BE2C (cell line): ENCODE results near the gene SPACA4.

Experiments
- DNase-seq: peaks from one replicate; pipeline ENCODE4 v3.0.0-alpha.2; 2020
- H3K27me3 ChIP-seq: fragments of 250-450 bp; sonication (Bioruptor Pico); 2 replicates; pipeline ENCODE4 v1.5.1; 2020; ENCODE audit warnings: mild to moderate bottlenecking
- H3K36me3 ChIP-seq: fragments of 250-450 bp; sonication (Bioruptor Pico); 2 replicates; pipeline ENCODE4 v1.5.1; 2020; ENCODE audit warnings: mild to moderate bottlenecking
- H3K4me1 ChIP-seq: fragments of 250-450 bp; sonication (Bioruptor Pico); 2 replicates; pipeline ENCODE4 v1.5.1; 2020
- H3K4me3 ChIP-seq: 2 replicates; pipeline ENCODE4 v1.5.1; 2011; ENCODE audit warnings: low read depth, low read length
- H3K9me3 ChIP-seq: fragments of 250-450 bp; sonication (Bioruptor Pico); 2 replicates; pipeline ENCODE4 v1.5.1; 2020
- CTCF ChIP-seq: IDR thresholded peaks from 2 replicates; pipeline ENCODE4 v1.5.1; 2012; ENCODE audit warnings: mild to moderate bottlenecking, low read depth, low read length

SPACA4 gene

GRCh38 chr19:48627201-48627864 lies 20.8 kb downstream of the SPACA4 start:
- Histone ChIP-seq H3K4me1 (peaks cover 4% of the 10 kb centered on the region), H3K36me3 (no peaks in the 10 kb centered on the region), H3K27me3 (no peaks in the 10 kb centered on the region), H3K4me3 (no peak overlapping the region), H3K9me3 (no peaks in the 10 kb centered on the region)
- no peak for TF ChIP-seq CTCF
- no peak for DNase-seq

- no peak overlapping the region for H3K4me3 ChIP-seq
- no peaks in the 10 kb centered on the region for H3K36me3 ChIP-seq
Measured at GRCh38 chr19:48627865-48628314, 21.3 kb downstream of the SPACA4 start.

GRCh38 chr19:48628486-48629296 lies 22.1 kb downstream of the SPACA4 start:
- peaks cover 8% of the 10 kb centered on the region for H3K4me1 ChIP-seq
- no peaks in the 10 kb centered on the region for H3K36me3 ChIP-seq
- TF ChIP-seq CTCF = no peak

More at GRCh38 chr19:48627865-48628314, 21.3 kb downstream of the SPACA4 start:
- DNase-seq = no peak
- TF ChIP-seq CTCF = no peak
- H3K4me1 ChIP-seq = peaks cover 4% of the 10 kb centered on the region
- no peaks in the 10 kb centered on the region for H3K9me3 ChIP-seq
- H3K27me3 ChIP-seq = no peaks in the 10 kb centered on the region

GRCh38 chr19:48629297-48629598 lies 22.7 kb downstream of the SPACA4 start:
- no peak for DNase-seq
- Histone ChIP-seq H3K36me3 (no peaks in the 10 kb centered on the region), H3K27me3 (no peaks in the 10 kb centered on the region), H3K4me3 (no peak overlapping the region), H3K9me3 (no peaks in the 10 kb centered on the region), H3K4me1 (peaks cover 14% of the 10 kb centered on the region)
- no peak for TF ChIP-seq CTCF

More at GRCh38 chr19:48628486-48629296, 22.1 kb downstream of the SPACA4 start:
- H3K27me3 ChIP-seq = no peaks in the 10 kb centered on the region
- DNase-seq = no peak
- H3K4me3 ChIP-seq = no peak overlapping the region
- no peaks in the 10 kb centered on the region for H3K9me3 ChIP-seq

- Histone ChIP-seq H3K9me3 (no peaks in the 10 kb centered on the region), H3K4me3 (peak overlapping the region; percentile 59), H3K4me1 (peaks cover 17% of the 10 kb centered on the region), H3K36me3 (no peaks in the 10 kb centered on the region), H3K27me3 (no peaks in the 10 kb centered on the region)
- no peak for TF ChIP-seq CTCF
- DNase-seq = peak; percentile 91
Measured at GRCh38 chr19:48629599-48630295, 23.2 kb downstream of the SPACA4 start.
